ENCODE data around the gene ATE1. TPM values are rescaled to one million over a fixed set of nuclear protein-coding genes. Genes with fewer than 3 reads are reported as not detected.

Gene ATE1
- total and polyA plus RNA-seq, 2 donors (not counting 1 experiment from before 2014, with no cell fraction given): 8.2 to 32.0 TPM

GRCh38 chr10:121833387-121833786, 94.4 kb downstream of the ATE1 start:
- H3K4me3 ChIP-seq (ENCODE audit: control extremely low read depth in 1 of 5, extremely low read depth in 1 of 5, insufficient read depth in 1 of 5, low read depth in 2 of 5, low read length in 4 of 5): no peak overlapping the region
- no peak for TF ChIP-seq EZH2 (IDR thresholded peaks at IDR 0.05; ENCODE audit: borderline replicate concordance, insufficient read depth, low read depth, low read length, poor library complexity, severe bottlenecking)
- no peak for TF ChIP-seq CTCF (IDR thresholded peaks at IDR 0.05)
- no peaks in the 10 kb centered on the region for H3K27me3 ChIP-seq (replicated peaks in 1 of 4; ENCODE audit: control extremely low read depth in 1 of 4, control insufficient read depth in 3 of 4, insufficient read depth in 4 of 4, low read length in 3 of 4)
- intact Hi-C loops (cut with micrococcal nuclease): no loop called here
- H3K9me3 ChIP-seq (ENCODE audit: control extremely low read depth in 1 of 3, control insufficient read depth in 2 of 3, insufficient read depth in 1 of 3, low read length in 2 of 3): no peaks in the 10 kb centered on the region
- Mint-ChIP-seq H3K4me1 (peaks cover 8% of the 10 kb centered on the region), H3K4me3 (no peak overlapping the region), H3K27ac (no peak overlapping the region), H3K27me3 (no peaks in the 10 kb centered on the region), H3K9me3 (ENCODE audit: insufficient read depth) (no peaks in the 10 kb centered on the region)
- ATAC-seq (ENCODE audit: low read depth) (no peak), DNase-seq (no peak)
- H3K79me2 ChIP-seq (ENCODE audit: control insufficient read depth, insufficient read depth, low read length): no peaks in the 10 kb centered on the region
- no peaks in the 10 kb centered on the region for H4K20me1 ChIP-seq (ENCODE audit: control insufficient read depth, insufficient read depth, low read length, poor library complexity, severe bottlenecking)
- H3K36me3 ChIP-seq (replicated peaks in 1 of 2; ENCODE audit: control extremely low read depth in 1 of 2, control insufficient read depth in 1 of 2, extremely low read depth in 1 of 2, insufficient read depth in 2 of 2, low read length in 1 of 2): peaks cover 8 to 10% of the 10 kb centered on the region in 2 experiments
- H3K4me2 ChIP-seq (replicated peaks; ENCODE audit: low read depth, low read length, poor library complexity, severe bottlenecking): no peak overlapping the region
- no peak overlapping the region for H2AFZ ChIP-seq (ENCODE audit: insufficient read depth, low read depth, low read length, poor library complexity, severe bottlenecking)
- no peak overlapping the region for H3K27ac ChIP-seq (ENCODE audit: low read length in 2 of 2)
- CTCF ChIA-PET: interaction anchor here (0.7 kb wide), 1 partner anchor 10 kb away, joined by 3 read pairs; no protein-coding TSS in a partner anchor
- WGBS (ENCODE audit: insufficient coverage): 57% methylated on average over 1 of the region's 1 CpG
- POLR2A ChIA-PET: no interaction called here
- no peaks in the 10 kb centered on the region for H3K4me1 ChIP-seq (ENCODE audit: control insufficient read depth in 2 of 2, insufficient read depth in 2 of 2, low read length in 2 of 2)
- H3K9ac ChIP-seq (ENCODE audit: low read length): no peak overlapping the region

GRCh38 chr10:121832647-121833046, 95.2 kb downstream of the ATE1 start:
- Histone ChIP-seq H3K27me3 (replicated peaks in 1 of 4; ENCODE audit: control extremely low read depth in 1 of 4, control insufficient read depth in 3 of 4, insufficient read depth in 4 of 4, low read length in 3 of 4) (no peaks in the 10 kb centered on the region), H3K4me3 (ENCODE audit: control extremely low read depth in 1 of 5, extremely low read depth in 1 of 5, insufficient read depth in 1 of 5, low read depth in 2 of 5, low read length in 4 of 5) (no peak overlapping the region), H3K27ac (ENCODE audit: low read length in 2 of 2) (no peak overlapping the region), H3K9ac (ENCODE audit: low read length) (no peak overlapping the region), H3K79me2 (ENCODE audit: control insufficient read depth, insufficient read depth, low read length) (no peaks in the 10 kb centered on the region), H3K4me2 (replicated peaks; ENCODE audit: low read depth, low read length, poor library complexity, severe bottlenecking) (no peak overlapping the region), H2AFZ (ENCODE audit: insufficient read depth, low read depth, low read length, poor library complexity, severe bottlenecking) (no peak overlapping the region), H3K9me3 (ENCODE audit: control extremely low read depth in 1 of 3, control insufficient read depth in 2 of 3, insufficient read depth in 1 of 3, low read length in 2 of 3) (no peaks in the 10 kb centered on the region), H3K4me1 (ENCODE audit: control insufficient read depth in 2 of 2, insufficient read depth in 2 of 2, low read length in 2 of 2) (no peaks in the 10 kb centered on the region), H3K36me3 (replicated peaks in 1 of 2; ENCODE audit: control extremely low read depth in 1 of 2, control insufficient read depth in 1 of 2, extremely low read depth in 1 of 2, insufficient read depth in 2 of 2, low read length in 1 of 2) (peaks cover 11 to 16% of the 10 kb centered on the region in 2 experiments), H4K20me1 (ENCODE audit: control insufficient read depth, insufficient read depth, low read length, poor library complexity, severe bottlenecking) (no peaks in the 10 kb centered on the region)
- Mint-ChIP-seq H3K9me3 (ENCODE audit: insufficient read depth) (no peaks in the 10 kb centered on the region), H3K4me1 (peaks cover 8% of the 10 kb centered on the region), H3K27ac (no peak overlapping the region), H3K27me3 (no peaks in the 10 kb centered on the region), H3K4me3 (no peak overlapping the region)
- no peak for TF ChIP-seq CTCF (IDR thresholded peaks at IDR 0.05)
- TF ChIP-seq EZH2 (IDR thresholded peaks at IDR 0.05; ENCODE audit: borderline replicate concordance, insufficient read depth, low read depth, low read length, poor library complexity, severe bottlenecking): no peak
- ChIA-PET CTCF (no interaction called here), POLR2A (no interaction called here)
- no peak for ATAC-seq (ENCODE audit: low read depth)
- WGBS (ENCODE audit: insufficient coverage): no CpG with 5 or more reads among the region's 3 CpGs
- intact Hi-C loops (cut with micrococcal nuclease): no loop called here
- DNase-seq: no peak

Measured in B cell (primary cell).